Measurements from ENCODE around the gene PAGE3.

PAGE3 gene, protein sequence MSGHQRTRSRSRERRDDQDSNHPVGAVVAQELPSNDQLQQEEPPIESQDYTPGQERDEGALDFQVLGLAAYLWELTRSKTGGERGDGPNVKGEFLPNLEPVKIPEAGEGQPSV

DNA sequence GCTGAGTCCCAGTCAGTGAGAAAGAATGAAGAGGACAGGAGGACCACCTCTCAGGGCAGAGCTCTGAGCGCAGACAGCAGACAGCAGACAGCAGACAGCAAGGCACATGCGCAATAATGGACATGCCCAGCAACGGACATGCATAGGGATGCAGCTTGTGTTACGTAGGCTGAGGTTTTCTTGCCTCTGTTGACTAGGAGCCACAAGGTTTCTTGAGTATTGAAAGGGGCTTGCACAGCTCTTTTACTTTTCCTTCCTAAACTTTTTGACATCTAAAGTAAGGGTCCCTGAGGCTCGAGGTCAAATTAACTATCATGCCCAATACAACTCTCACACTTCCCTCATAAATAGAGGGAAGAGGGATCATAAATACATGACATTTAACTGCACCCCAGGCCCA lies at the start of gene PAGE3:
TSS of gene PAGE3 (minus strand) at position 101 of the 400 bp plus-strand sequence. CDS start 1,013 bp downstream, outside the sequence.
- in situ Hi-C loops (cut with MboI; ENCODE audit: low sequenced_read_pairs) = no loop called here

DNA sequence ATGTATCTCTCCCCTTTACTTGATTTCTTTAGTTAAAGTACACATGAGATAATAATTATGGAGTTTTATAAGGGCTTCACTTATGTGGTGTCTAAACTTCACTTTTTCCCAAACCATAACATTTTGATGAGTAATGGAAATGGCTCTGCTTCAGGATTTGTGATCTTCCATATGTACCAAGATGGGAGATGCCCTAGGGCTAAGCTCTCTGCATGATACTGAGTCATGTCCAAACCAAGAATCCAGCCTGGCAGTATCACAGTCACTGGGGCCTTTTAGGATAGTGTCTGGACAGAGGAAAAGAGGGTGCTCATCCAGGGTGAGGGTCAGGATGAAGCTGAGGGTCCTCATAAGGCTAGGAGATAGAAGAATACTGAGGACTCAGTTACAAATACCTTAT lies 47.9 kb upstream of the PAGE3 start:
- in situ Hi-C loops (cut with MboI; ENCODE audit: low sequenced_read_pairs) = no loop called here

DNA sequence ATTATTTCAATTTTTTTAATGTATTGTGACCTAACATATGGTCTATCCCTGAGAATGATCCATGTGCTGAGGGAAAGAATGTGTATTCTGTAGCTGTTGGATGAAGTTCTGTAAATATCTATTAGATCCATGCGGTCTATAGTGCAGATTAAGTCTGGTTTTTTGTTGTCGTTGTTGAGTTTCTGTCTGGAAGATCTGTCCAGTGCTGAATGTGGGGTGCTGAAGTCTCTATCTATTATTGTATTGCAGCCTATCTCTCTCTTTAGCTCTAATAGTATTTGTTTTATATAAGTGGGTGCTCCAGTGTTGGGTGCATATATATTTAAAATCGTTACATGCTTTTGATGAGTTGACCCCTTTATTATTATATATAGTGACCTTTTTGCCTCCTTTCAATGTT lies 26.2 kb upstream of the PAGE3 start:
- in situ Hi-C loops (cut with MboI; ENCODE audit: low sequenced_read_pairs) = no loop called here

DNA sequence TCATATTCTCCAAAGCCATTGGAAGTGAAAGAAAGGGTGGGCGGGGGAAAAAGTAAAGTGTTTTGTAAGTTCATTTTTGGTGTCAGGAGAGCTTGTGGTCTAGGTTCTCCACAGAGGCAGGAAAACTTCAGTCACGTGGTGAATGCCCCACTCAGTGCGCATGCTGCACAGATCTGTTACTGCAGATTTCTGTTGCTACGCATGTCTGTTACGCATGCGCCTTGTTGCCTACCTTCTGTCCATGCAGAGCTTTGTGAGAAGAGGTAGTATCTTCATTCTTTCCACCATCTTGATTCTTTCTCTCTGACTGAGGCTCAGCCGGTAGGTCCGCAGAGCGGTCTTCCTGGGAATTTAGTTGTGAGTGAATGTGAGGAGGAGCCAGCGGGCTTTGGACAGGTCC lies 15.1 kb upstream of the PAGE3 start:
- in situ Hi-C loops (cut with MboI; ENCODE audit: low sequenced_read_pairs) = no loop called here

DNA sequence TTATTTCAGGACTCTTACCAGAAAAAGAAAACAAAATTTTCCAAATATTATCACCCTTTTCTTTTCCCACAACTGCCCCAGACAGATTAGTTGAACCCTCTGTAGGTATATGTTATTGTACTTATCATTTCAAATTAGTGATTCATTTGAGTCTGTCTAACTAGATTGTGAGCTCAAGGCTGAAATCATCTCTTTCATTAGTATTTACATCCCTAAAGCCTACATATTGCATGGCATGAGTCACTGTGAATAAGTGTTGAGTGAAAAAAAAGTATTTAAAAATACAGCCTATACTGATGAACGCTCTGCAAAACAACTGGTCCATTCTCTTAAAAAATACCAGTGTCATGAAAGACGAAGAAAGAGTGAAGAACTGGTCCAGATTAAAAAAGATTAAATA lies 3.9 kb downstream of the PAGE3 start:
- in situ Hi-C loops (cut with MboI; ENCODE audit: low sequenced_read_pairs) = no loop called here

DNA sequence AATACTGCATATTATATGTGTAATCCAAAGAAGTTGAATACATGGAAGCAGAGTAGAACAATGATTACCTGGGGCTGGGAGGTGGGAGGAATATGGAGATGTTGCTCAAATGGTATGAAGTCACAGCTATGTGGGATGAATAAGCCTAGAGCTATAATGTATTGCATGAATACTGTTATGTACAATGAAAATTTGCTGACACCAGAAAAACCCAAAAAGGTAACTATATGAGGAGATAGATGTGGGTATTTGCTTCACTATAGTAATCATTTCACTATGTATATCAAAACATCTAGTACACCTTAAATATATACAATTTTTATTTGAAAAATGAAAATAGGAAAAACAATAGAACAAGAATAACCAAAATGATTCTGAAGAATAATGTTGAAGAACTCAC lies 11.2 kb downstream of the PAGE3 start:
- in situ Hi-C loops (cut with MboI; ENCODE audit: low sequenced_read_pairs) = no loop called here

DNA sequence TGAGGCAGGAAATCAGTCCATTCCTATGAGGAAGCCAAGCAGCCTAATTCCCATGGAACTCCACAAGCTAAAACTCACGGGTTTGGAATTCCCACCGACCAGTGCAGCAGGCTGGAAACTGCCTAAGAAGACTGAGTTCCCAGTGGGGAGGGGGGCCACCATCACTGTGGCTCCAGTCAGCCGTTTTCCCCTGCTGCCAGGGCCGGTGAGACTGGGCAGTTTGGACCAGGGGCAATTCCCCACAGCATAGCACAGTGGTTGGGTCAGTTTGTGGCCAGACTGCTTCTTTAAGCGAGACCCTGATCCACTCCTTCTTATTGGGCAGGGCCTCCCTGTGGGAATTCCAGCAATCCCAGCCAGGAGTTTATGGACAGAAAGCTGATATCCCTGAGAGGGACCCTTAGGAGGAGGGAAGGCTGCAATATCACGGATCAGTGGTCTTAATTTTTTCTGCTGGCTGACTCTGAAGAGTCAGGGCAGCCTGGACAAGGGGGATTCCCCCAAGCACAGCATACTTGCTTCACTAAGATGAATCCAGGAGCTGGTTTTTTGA lies 23.9 kb downstream of the PAGE3 start:
- in situ Hi-C loops (cut with MboI; ENCODE audit: low sequenced_read_pairs) = no loop called here

DNA sequence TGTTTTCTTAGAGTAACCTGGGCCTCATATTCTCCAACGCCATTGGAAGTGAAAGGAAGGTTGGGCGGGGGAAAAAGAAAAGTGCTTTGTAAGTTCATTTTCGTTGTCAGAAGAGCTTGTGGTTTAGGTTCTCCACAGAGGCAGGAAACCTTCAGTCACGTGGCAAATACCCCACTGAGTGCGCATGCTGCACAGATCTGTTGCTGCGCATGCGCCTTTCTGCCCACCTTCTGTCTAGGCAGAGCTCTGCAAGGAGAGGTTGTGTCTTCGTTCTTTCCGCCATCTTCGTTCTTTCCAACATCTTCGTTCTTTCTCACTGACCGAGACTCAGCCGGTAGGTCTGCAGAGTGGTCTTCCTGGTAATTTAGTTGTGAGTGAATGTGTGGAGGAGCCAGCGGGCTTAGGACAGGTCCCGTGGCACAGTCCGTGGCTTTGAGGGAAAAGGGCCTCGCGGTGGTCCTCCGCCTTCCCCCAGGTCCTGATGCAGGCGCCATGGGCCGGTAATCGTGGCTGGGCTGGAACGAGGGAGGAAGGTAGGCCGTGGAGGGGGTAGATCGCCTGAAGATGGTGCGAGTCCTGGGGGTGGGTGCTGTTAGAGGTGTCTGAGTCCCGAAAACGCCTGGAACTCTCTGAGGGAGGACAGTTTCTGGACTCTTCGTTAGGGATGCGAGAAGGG lies 44.5 kb downstream of the PAGE3 start, which contains the start of gene PAGE5:
TSS of gene PAGE5 (plus strand) at position 228 of the 676 bp plus-strand sequence. CDS start 1,037 bp downstream, outside the sequence.
- in situ Hi-C loops (cut with MboI; ENCODE audit: low sequenced_read_pairs) = no loop called here

DNA sequence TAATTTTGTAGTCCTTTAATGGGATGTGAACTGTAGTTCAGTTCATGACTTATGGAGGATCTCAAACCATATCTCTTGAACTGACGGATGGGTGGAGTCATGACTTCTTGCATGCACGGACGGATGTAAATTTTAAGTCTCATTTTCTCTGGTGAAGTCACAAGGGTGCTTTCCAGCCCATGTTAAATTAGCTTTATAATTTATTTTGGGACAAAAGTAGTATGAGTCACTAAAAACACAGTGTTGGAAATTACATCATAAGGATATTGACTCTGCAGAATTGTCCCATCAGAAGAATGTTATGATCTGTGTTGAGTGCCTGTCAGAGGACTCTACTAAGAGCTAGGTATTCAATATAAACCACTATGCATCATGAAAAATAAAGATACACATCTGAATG lies 51.3 kb downstream of the PAGE3 start:
- in situ Hi-C loops (cut with MboI; ENCODE audit: low sequenced_read_pairs) = no loop called here

DNA sequence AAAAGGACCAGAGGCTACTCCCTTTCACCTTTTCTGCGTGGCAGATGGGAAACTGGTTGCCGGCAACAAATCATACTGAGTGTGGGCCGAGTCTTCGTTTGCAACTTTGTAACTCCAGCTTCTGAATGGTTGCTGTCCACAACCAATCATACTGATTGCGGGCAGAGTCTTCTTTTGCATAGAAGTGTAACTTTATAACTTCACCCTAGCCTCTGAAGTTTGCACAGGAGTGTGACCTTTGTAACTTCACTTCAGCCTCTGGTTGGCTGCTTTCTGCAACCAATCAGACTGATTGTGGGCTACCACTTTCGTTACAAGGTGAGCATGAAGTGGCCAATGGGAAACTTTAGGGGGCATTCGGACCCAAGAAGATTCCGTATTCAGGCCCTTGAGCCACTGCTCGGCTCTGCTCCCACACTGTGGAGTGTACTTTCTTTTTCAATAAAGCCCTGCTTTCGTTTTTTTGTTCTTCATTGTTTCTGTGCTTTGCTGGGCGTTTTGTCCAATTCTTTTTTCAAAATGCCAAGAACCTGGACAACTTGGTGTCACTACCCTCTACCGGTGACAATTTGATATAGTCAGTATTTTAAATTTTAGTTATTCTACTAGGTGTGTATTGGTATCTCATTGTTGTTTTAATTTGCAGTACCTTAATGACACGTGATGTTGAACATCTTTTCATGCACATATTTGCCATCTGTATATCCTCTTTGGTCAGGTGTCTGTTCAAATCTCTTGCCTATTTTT lies 53.6 kb downstream of the PAGE3 start:
- in situ Hi-C loops (cut with MboI; ENCODE audit: low sequenced_read_pairs) = no loop called here
